K562 (cell line): Measurements from ENCODE around the gene KISS1R. TPM values are rescaled to one million over a fixed set of nuclear protein-coding genes. Genes with fewer than 3 reads are reported as not detected.

Experiments
- GTF3C2 ChIP-seq: IDR thresholded peaks from 3 replicates; pipeline ENCODE4 v1.6.1; 2011; ENCODE audit warnings: borderline replicate concordance, mild to moderate bottlenecking, moderate library complexity; ENCODE audit not compliant: insufficient read length; ENCODE audit errors: extremely low read depth
- ILK ChIP-seq: fragments of 450-650 bp; IDR thresholded peaks from 2 replicates; pipeline ENCODE4 v1.6.1; 2016; ENCODE audit warnings: missing genetic modification characterization, low read depth, mild to moderate bottlenecking, missing compliant biosample characterization, moderate library complexity, borderline replicate concordance
- PTRF ChIP-seq: fragments of 450-650 bp; IDR thresholded peaks from 2 replicates; pipeline ENCODE4 v1.6.1; 2016; ENCODE audit warnings: mild to moderate bottlenecking, missing genetic modification characterization, missing compliant biosample characterization
- RBM15 ChIP-seq: fragments of 200-400 bp; formaldehyde crosslinking; IDR thresholded peaks from 2 replicates; pipeline ENCODE4 v1.6.1; 2018; ENCODE audit warnings: mild to moderate bottlenecking, low read length, moderate library complexity; ENCODE audit not compliant: insufficient read depth
- RNF2 ChIP-seq: sonication (generic); IDR thresholded peaks from 2 replicates; pipeline ENCODE4 v1.6.1; 2016
- ZBTB11 ChIP-seq, 3 experiments: fragments of 200-800 bp in 1 of 3; fragments of 250-450 bp in 1 of 3; fragments of 450-650 bp in 1 of 3; sonication (Bioruptor Pico) in 1 of 3; sonication (Bioruptor generic) in 1 of 3; formaldehyde crosslinking in 1 of 3; IDR thresholded peaks; 2 replicates each; pipeline versions ENCODE4 v1.6.1 to v1.8.0; 2016 to 2022; ENCODE audit warnings: mild to moderate bottlenecking in 2 of 3, missing genetic modification characterization in 2 of 3, missing compliant biosample characterization in 1 of 3, moderate library complexity in 1 of 3
- ZFP1 ChIP-seq: fragments of 450-650 bp; formaldehyde crosslinking; IDR thresholded peaks from 2 replicates; pipeline ENCODE4 v1.4.0; 2020; ENCODE audit warnings: mild to moderate bottlenecking, mixed read lengths
- polyA plus RNA-seq, 8 experiments: library from polyadenylated mRNA; depleted of rRNA in 4 of 8; stranded (reverse) in 5 of 8; unstranded in 3 of 8; fragments of >200 nt; fragmentation: Nextera tagmentation in 2 of 8; fragmentation: Illumina TruSeq in 1 of 8; extraction: Ambion mirVana in 2 of 8; extraction: Trizol in 1 of 8; gene quantifications; 2 replicates each; pipeline versions ENCODE4 v1.2.1 to v1.2.3, GENCODE V29; 2011 to 2014; ENCODE audit warnings: inconsistent platforms in 1 of 8, missing spikeins in 1 of 8
- total RNA-seq, 7 experiments: library from RNA; depleted of rRNA in 6 of 7; stranded (reverse); fragments of >200 nt in 6 of 7; fragmentation: Illumina TruSeq in 2 of 7; extraction: Trizol in 2 of 7; gene quantifications; 2 replicates each; pipeline versions ENCODE4 v1.2.1 to v1.2.3, GENCODE V29; 2011 to 2021; ENCODE audit warnings: low replicate concordance in 1 of 7
- TF ChIP-seq, protein P1 (sequence below): sonication (generic); formaldehyde crosslinking; IDR thresholded peaks from 2 replicates; pipeline ENCODE4 v1.8.1; 2023; ENCODE audit warnings: missing genetic modification reagents, mild to moderate bottlenecking, borderline replicate concordance
- TF ChIP-seq, protein P2 (sequence below): fragments of 450-650 bp; IDR thresholded peaks from 2 replicates; pipeline ENCODE4 v1.6.1; 2016; ENCODE audit warnings: antibody characterized with exemption
- TF ChIP-seq, protein P3 (sequence below): sonication (generic); formaldehyde crosslinking; IDR thresholded peaks from 2 replicates; pipeline ENCODE4 v1.8.0; 2022; ENCODE audit warnings: mild to moderate bottlenecking, missing genetic modification reagents

KISS1R gene
- total and polyA plus RNA-seq, 9 of the 15 experiments (the other 6 are each of a cell fraction or from before 2014, with no cell fraction given): 0.37 to 39.4 (median 2.0) TPM

GRCh38 chr19:939439-939838 lies 22.3 kb downstream of the KISS1R start (continued):
- TF ChIP-seq ZBTB11 (CRISPR knock-in tag; IDR thresholded peaks at IDR 0.05): no peak
- TF ChIP-seq ILK: no peak
- TF ChIP-seq, protein P1, sequence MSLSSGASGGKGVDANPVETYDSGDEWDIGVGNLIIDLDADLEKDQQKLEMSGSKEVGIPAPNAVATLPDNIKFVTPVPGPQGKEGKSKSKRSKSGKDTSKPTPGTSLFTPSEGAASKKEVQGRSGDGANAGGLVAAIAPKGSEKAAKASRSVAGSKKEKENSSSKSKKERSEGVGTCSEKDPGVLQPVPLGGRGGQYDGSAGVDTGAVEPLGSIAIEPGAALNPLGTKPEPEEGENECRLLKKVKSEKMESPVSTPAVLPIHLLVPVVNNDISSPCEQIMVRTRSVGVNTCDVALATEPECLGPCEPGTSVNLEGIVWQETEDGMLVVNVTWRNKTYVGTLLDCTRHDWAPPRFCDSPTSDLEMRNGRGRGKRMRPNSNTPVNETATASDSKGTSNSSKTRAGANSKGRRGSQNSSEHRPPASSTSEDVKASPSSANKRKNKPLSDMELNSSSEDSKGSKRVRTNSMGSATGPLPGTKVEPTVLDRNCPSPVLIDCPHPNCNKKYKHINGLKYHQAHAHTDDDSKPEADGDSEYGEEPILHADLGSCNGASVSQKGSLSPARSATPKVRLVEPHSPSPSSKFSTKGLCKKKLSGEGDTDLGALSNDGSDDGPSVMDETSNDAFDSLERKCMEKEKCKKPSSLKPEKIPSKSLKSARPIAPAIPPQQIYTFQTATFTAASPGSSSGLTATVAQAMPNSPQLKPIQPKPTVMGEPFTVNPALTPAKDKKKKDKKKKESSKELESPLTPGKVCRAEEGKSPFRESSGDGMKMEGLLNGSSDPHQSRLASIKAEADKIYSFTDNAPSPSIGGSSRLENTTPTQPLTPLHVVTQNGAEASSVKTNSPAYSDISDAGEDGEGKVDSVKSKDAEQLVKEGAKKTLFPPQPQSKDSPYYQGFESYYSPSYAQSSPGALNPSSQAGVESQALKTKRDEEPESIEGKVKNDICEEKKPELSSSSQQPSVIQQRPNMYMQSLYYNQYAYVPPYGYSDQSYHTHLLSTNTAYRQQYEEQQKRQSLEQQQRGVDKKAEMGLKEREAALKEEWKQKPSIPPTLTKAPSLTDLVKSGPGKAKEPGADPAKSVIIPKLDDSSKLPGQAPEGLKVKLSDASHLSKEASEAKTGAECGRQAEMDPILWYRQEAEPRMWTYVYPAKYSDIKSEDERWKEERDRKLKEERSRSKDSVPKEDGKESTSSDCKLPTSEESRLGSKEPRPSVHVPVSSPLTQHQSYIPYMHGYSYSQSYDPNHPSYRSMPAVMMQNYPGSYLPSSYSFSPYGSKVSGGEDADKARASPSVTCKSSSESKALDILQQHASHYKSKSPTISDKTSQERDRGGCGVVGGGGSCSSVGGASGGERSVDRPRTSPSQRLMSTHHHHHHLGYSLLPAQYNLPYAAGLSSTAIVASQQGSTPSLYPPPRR (CRISPR knock-in tag): no peak
- TF ChIP-seq ZFP1 (CRISPR knock-in tag): no peak
- no peak for TF ChIP-seq RBM15
- no peak for TF ChIP-seq RNF2
- TF ChIP-seq GTF3C2: no peak
- no peak for TF ChIP-seq PTRF (tag)
- TF ChIP-seq, protein P2, sequence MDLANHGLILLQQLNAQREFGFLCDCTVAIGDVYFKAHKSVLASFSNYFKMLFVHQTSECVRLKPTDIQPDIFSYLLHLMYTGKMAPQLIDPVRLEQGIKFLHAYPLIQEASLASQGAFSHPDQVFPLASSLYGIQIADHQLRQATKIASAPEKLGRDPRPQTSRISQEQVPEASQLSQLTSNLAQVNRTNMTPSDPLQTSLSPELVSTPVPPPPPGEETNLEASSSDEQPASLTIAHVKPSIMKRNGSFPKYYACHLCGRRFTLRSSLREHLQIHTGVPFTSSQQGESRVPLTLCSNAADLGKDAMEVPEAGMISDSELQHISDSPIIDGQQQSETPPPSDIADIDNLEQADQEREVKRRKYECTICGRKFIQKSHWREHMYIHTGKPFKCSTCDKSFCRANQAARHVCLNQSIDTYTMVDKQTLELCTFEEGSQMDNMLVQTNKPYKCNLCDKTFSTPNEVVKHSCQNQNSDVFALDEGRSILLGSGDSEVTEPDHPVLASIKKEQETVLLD: no peak
- TF ChIP-seq, protein P3, sequence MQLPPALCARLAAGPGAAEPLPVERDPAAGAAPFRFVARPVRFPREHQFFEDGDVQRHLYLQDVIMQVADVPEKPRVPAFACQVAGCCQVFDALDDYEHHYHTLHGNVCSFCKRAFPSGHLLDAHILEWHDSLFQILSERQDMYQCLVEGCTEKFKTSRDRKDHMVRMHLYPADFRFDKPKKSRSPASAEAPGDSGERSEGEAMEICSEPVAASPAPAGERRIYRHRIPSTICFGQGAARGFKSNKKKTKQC (CRISPR knock-in tag): no peak
